NCI-H2196 treated with DMSO at 0.1 percent for 48 hours (cell line): Measurements from ENCODE around the gene UST.

Source experiments
- DNase-seq: peaks from one replicate; lab custom pipeline; 2025; ENCODE audit not compliant: unreplicated experiment; lab: John Stamatoyannopoulos, UW

Gene UST

GRCh38 chr6:149077208-149077607 is 330.4 kb downstream of the UST start:
- no peak for DNase-seq

DNA sequence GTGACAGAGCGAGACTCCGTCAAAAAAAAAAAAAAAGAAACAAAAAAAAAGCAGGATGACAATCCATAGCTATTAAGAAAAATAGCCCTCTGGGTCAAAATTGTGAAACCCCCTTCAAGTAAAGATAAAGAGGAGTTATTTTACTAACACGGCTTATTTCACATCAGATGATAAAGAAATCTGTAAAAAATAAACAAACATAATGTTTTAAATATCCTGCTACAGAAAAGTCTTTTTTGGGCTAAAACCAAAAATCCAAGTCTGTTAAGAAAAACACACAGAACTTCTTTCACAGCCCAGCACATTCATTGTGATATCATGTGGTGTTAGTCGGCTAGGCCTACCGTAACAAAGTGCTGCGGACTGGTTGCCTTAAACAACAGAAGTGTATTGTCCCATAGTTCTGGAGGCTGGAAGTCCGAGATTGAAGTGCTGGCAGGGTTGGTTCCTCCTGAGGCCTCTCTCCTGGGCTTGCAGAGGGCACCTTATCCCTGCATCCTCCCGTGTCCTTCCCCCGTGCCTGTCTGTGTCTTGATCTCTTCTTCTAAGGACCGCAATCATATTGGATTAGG is 331.5 kb downstream of the UST start:
- DNase-seq: no peak

- no peak for DNase-seq
Measured at GRCh38 chr6:149079456-149079855, 332.6 kb downstream of the UST start.

DNA sequence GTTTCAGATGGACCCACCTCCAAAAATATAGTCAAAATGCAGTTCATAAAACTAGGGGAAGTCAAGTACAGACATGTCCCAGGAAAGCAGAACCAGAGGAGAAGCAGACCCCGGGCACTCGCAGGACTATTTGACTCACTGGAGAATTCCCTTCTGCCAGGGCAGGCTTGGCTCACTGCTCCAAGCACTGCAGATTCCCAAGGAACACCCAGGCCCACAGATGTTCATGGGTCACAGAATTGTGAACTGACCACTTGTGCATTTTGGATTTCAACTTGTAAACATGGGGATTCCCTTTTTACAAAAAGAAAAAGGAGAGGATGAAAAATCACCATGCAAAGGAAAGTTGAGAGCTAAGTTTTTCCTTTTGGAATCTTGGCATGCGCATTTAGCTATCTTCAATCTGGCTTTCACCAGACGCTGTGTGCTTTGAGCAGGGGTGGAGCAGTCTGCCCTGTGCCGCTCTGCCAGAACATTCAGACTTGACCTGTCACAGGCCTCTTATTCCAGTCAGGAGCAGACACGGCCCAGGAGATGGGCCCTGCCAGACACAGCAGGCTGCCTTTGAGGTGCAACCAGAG is 333.2 kb downstream of the UST start:
- no peak for DNase-seq

DNA sequence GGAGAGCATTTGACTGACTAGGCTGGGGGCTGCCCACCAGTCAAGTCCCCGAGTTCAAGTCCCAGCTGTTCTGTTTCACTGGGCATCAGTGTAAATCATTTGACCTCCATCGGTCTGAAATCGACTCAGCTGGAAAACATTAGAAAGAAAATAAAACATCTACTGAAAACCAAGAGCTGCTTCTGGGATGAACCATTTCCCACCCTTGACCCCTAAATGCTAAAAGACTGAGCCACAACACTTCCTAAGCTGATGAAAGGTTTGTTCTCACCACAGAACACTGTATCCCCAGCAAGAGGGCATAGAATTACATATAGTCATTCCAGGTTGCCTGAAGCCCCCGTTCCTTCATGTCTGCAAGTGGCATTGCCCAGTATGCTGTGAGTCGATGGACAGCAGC is 333.7 kb downstream of the UST start:
- DNase-seq: no peak

DNA sequence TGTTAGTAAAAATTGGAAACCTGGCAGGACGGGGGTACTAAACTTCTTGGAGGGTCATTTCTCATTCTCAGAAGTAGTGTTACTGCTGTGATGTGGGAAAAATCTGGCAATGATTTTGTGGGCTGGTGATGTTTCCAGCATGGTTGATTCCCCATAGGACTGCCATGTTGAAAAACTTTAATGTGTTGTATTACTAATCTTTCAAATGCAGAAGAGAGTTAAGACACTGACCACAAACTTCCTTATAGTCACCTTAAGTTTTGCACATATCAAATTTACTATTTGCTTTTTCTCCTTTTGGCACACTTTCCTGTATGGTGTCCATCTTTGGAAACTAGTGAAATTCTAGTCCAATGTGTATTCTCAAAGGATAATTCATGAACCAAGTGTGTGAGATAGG is 334.5 kb downstream of the UST start:
- no peak for DNase-seq

GRCh38 chr6:149082320-149082719 is 335.5 kb downstream of the UST start:
- DNase-seq: peak; percentile 40

DNA sequence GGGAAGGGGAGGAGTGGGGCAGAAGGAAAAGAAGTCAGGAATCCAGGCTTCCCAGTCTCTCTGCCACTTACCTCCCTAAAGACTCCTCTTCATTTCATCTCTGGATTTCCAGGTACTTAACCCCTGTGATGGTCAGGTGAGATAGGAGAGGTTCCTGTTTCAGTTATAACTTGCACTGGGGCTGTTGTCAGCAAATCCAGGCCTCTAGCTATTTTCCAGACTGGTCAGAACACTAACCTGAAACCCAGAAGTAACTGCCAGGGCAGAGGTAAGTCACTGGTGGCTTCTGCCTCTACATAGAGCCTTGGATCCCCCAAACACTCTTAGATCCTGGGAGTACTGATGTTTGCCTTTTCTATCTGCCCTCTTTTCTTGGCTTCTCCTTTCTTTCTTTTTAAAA is 337.2 kb downstream of the UST start:
- no peak for DNase-seq

DNA sequence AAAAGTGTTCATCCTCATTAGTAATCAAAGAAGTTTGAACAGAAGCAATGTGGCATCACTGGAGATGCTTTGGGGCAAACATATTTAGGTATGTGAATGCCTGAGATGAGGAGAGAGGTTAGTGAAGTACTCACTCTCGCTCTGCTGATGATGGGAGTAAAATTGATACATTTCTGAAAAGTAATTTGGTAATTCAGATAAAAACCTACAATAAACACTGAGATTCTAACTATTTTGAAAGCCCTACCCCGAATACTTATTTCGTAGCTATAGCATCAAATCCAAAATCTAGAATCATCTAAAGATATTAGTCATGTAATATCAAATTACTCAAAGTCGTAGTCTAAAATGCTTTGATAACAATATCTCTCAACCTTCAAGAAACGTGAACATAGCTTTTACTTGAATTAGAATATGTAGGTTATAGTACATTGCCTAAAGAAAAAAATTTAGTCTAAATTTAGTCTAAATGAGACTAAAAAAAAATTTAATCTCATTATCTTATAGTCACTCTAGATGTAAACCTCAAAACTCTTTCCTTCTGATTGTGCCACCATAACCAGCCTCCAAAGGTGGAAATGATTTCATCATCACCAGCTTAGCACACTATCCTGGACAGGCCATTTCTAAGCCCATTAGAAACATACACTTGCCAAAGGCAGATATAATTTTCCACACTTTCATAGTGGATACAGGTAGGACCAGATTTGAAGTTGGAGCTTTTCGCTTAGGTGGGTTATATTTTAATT is 338.2 kb downstream of the UST start:
- no peak for DNase-seq

DNA sequence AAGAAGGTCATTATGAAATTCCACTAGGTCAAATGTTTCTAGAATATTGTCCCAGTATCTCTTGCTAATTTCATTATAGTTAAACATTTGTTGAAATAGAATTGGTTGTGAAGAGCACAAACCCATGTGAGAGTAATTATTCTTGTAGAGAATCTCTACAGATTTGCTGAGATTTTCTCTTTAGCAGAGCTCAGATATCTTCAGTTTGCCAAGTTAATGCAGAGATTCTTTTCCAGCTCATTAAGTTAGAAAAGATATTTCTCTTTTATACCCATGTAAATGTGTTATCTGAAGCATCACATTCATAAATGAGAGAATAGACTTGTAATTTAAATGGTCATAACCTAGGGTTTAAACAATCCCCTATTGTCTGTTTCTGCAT is 338.7 kb downstream of the UST start:
- no peak for DNase-seq

DNA sequence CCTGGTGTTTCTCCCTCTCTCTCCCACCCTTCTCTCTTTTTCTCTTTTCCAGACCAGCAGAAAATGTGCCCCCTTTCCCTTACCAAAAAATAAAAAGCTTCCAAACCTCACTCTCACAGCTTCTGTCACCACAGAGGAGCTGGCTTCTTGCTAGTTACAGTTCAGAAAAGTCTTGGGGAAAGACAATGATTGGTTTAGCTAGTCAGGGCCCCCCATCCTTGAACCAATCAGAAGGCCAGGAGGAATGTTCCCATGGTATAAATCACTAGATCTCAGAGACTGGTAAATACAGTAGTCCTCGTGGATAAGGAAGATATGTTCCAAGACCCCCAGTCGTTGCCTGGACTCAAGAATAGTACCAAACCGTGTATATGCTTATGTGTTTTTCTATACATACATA is 339.5 kb downstream of the UST start:
- DNase-seq: no peak

GRCh38 chr6:149087898-149088297 is 341.1 kb downstream of the UST start:
- DNase-seq: no peak

DNA sequence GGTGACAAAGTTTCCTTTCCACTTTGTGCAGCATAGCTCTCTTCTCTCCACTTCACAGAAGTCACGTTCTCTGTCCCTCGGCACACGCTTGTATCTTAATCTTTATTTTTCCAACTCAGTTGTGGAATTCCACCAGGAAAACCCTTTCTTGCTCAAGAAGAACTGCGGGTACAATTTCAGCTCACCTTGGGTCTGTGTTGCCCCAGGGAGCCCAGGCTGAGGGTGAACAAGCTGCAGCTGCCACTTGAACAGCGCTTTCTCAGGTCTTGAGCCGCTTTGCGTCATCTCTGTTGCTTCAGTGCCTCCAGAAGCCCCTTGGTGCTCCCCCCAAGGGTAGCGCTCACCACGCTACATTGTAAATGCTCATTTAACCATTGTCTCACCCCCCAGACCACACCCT is 341.5 kb downstream of the UST start:
- DNase-seq: no peak

DNA sequence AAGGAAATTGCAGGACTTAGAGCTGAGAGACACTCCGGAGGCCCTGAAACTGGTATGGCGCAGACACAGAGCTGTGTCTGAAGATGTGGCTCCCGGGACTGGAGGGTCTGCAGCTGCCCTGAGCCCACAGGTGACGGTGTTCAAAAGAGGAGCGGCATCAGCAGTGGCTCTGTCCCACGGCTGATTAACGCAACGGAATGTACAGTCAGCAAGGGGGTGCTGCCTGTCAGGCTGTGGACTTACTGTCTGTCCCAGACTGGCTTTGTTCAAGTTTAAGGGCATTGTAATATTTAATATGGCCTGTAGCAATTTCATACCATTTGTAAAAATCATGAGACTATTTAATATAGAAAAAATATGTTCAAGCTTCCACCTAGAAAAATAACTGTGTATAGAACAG is 342.7 kb downstream of the UST start:
- no peak for DNase-seq

- DNase-seq: no peak
Measured at GRCh38 chr6:149090937-149091336, 344.1 kb downstream of the UST start.

- no peak for DNase-seq
Measured at GRCh38 chr6:149093643-149094042, 346.8 kb downstream of the UST start.

DNA sequence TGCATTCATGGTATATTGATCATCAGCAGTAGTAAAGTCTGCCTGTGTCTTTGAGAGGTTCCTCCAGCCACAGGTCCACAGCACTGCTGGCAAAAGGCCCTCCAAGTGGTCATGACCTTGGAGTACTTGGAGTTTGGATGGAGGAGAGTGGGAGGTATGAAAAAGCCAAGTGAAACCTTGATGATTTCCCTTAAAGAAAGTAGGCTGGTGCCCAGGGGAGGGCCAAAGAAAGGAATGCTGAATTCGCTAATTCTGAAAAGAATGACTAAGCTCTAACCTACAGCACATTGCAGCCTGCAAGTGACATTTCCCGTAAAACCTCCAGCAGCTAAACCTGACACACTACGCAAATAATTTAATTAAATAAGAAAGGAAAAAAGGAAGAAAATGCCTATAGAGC is 347.3 kb downstream of the UST start:
- no peak for DNase-seq

GRCh38 chr6:149094934-149095351 is 348.1 kb downstream of the UST start:
- DNase-seq: no peak

- no peak for DNase-seq
Measured at GRCh38 chr6:149095842-149096241, 349.0 kb downstream of the UST start.

DNA sequence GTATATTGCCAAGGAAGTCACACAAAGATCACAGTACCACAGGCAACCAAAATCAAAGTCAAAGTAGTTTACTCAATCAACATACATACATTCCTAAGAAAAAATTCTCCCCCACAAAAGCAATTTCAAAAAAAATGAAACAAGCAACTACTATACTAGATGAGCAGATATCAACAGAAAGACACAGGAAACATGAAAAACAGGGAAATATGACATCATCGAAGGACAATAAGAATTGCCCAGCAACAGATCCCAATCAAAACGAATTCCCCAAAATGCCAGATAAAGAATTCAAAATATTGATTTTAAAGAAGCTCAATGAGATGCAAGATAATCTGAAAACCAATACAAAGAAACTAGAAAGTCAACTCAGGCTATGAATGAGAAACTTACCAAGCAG is 351.0 kb downstream of the UST start:
- no peak for DNase-seq

DNA sequence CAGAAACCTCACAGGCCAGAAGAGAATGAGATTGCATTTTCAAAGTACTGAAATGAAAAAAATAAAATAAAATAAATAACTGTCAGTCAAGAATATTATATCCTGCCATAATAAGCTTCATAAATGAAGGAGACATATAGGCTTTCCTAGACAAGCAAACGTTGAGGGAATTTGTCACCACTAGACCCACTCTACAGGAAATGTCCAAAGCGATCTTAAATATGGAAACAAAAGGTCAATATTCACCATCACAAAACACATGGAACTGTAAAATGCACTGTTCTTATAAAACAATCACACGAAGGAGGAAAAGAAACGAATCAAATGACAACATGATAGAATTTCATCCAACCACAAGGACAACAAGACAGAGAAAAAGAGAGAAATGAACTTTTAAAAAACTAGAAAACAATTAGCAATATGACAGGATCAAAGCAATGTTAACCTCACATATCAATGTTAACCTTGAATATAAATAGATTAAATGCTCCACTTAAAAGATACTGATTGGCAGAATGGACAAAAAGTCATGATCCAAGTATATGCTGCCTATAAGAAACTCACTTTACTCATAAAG is 352.0 kb downstream of the UST start:
- no peak for DNase-seq

DNA sequence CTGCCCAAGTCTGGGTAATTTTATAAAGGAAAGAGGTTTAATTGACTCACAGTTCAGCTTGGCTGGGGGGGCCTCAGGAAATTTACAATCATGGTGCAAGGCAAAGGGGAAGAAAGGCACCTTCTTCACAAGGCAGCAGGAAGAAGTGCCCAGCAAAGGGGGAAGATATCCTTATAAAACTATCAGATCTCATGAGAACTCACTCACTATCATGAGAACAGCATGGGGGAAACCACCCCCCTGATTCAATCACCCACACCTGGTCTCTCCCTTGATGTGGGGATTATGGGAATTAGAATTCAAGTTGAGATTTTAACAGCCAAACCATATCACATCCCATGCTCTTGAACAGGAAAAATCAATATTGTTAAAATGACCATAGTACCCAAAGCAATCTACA is 355.5 kb downstream of the UST start:
- DNase-seq: no peak
